ENCODE data around the gene SELENOS.

SELENOS gene

GRCh38 chr15:101276501-101277037 is 716 bp downstream of the SELENOS start:
- DNase-seq (ENCODE audit: low read depth in 1 of 2, low spot score in 1 of 2) = peak in 1 of 2 experiments; percentile 46
- no peaks in the 10 kb centered on the region for H3K27me3 ChIP-seq (ENCODE audit: insufficient read depth, poor library complexity, severe bottlenecking)
- H3K27ac ChIP-seq (replicated peaks) = peak overlapping the region; percentile 76
- peak overlapping the region; percentile 90 for H3K4me3 ChIP-seq (replicated peaks; ENCODE audit: insufficient read depth, low read length)
- TF ChIP-seq GABPA (IDR thresholded peaks at IDR 0.05; ENCODE audit: low read depth) (no peak), POLR2AphosphoS5 (IDR thresholded peaks at IDR 0.05; ENCODE audit: low read depth) (no peak), REST (IDR thresholded peaks at IDR 0.05; ENCODE audit: insufficient replicate concordance, low read depth) (no peak), SPI1 (IDR thresholded peaks at IDR 0.05; ENCODE audit: borderline replicate concordance, low read depth) (no peak)
- TF ChIP-seq, protein P1, sequence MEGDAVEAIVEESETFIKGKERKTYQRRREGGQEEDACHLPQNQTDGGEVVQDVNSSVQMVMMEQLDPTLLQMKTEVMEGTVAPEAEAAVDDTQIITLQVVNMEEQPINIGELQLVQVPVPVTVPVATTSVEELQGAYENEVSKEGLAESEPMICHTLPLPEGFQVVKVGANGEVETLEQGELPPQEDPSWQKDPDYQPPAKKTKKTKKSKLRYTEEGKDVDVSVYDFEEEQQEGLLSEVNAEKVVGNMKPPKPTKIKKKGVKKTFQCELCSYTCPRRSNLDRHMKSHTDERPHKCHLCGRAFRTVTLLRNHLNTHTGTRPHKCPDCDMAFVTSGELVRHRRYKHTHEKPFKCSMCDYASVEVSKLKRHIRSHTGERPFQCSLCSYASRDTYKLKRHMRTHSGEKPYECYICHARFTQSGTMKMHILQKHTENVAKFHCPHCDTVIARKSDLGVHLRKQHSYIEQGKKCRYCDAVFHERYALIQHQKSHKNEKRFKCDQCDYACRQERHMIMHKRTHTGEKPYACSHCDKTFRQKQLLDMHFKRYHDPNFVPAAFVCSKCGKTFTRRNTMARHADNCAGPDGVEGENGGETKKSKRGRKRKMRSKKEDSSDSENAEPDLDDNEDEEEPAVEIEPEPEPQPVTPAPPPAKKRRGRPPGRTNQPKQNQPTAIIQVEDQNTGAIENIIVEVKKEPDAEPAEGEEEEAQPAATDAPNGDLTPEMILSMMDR (IDR thresholded peaks at IDR 0.05; ENCODE audit: insufficient read depth, low read length) = no peak

- no peaks in the 10 kb centered on the region for H3K27me3 ChIP-seq (ENCODE audit: insufficient read depth, poor library complexity, severe bottlenecking)
- no peak overlapping the region for H3K27ac ChIP-seq (replicated peaks)
- no peak overlapping the region for H3K4me3 ChIP-seq (replicated peaks; ENCODE audit: insufficient read depth, low read length)
- no peak for DNase-seq (ENCODE audit: low read depth in 1 of 2, low spot score in 1 of 2)
- TF ChIP-seq GABPA (IDR thresholded peaks at IDR 0.05; ENCODE audit: low read depth) (no peak), POLR2AphosphoS5 (IDR thresholded peaks at IDR 0.05; ENCODE audit: low read depth) (no peak), SPI1 (IDR thresholded peaks at IDR 0.05; ENCODE audit: borderline replicate concordance, low read depth) (no peak), REST (IDR thresholded peaks at IDR 0.05; ENCODE audit: insufficient replicate concordance, low read depth) (no peak)
- TF ChIP-seq, protein P1 (IDR thresholded peaks at IDR 0.05; ENCODE audit: insufficient read depth, low read length) = no peak
Observed at GRCh38 chr15:101275018-101275417, 2.3 kb downstream of the SELENOS start.

DNA sequence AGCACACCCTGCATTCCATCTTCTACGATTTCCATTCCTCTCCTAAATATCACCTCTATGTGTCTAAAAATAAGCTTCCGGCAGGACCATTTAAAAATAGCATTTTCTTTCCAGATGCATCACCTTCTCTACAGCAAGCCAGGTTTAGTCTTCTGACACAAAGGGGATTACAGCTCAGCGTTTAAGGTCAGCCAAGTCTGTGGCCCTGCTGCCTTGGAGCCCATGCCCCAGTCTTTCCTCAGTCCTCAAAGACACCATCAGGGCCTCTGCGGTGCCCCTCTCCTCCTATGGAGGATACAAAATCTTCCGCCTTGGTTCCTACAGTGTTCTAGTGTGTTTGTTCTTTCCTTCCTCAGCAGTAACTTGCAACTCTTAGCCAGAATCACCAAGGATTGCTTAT is 3.8 kb downstream of the SELENOS start:
- DNase-seq (ENCODE audit: low read depth in 1 of 2, low spot score in 1 of 2) = no peak
- no peak overlapping the region for H3K27ac ChIP-seq (replicated peaks)
- H3K27me3 ChIP-seq (ENCODE audit: insufficient read depth, poor library complexity, severe bottlenecking) = no peaks in the 10 kb centered on the region
- no peak overlapping the region for H3K4me3 ChIP-seq (replicated peaks; ENCODE audit: insufficient read depth, low read length)
- TF ChIP-seq POLR2AphosphoS5 (IDR thresholded peaks at IDR 0.05; ENCODE audit: low read depth) (no peak), GABPA (IDR thresholded peaks at IDR 0.05; ENCODE audit: low read depth) (no peak), SPI1 (IDR thresholded peaks at IDR 0.05; ENCODE audit: borderline replicate concordance, low read depth) (no peak), REST (IDR thresholded peaks at IDR 0.05; ENCODE audit: insufficient replicate concordance, low read depth) (no peak)
- TF ChIP-seq, protein P1 (IDR thresholded peaks at IDR 0.05; ENCODE audit: insufficient read depth, low read length) = no peak

All from HL-60 (cell line).